IMR-90 (cell line): ENCODE measurements around the gene MTOR. TPM values are rescaled to one million over a fixed set of nuclear protein-coding genes. Genes with fewer than 3 reads are reported as not detected.

Source experiments
- ATAC-seq: fragments of 200-7000 bp; cut with Tn5 transposase; 2 replicates; pipeline ENCODE4 v1.9.1; 2020; ENCODE audit warnings: low read depth, mild to moderate bottlenecking, moderate library complexity
- BruUV-seq: library from RNA; stranded (reverse); fragments of 400-500 nt; replicated peaks from 2 replicates; lab custom pipeline; 2021; lab: Mats Ljungman, UMichigan
- CTCF ChIA-PET: fragments of 300-600 bp; formaldehyde crosslinking; extraction: SDS; loops from one replicate; lab custom pipeline; 2021; ENCODE audit warnings: antibody characterized with exemption; lab: Yijun Ruan, JAX
- POLR2A ChIA-PET: fragments of 300-600 bp; sonication (Branson Sonifier 250); formaldehyde crosslinking; loops from one replicate; lab custom pipeline; 2022; ENCODE audit warnings: antibody characterized with exemption; ENCODE audit not compliant: unreplicated experiment; lab: Charles Lee
- DNase-seq: peaks from one replicate; pipeline ENCODE4 v3.0.0; 2013
- H2AFZ ChIP-seq: replicated peaks from 2 replicates; pipeline ENCODE3; 2013; ENCODE audit warnings: low read length, mild to moderate bottlenecking; ENCODE audit not compliant: poor library complexity
- H2AK5ac ChIP-seq: 2 replicates; pipeline ENCODE4 v1.6.1; 2013; ENCODE audit warnings: low read depth, low read length, inconsistent platforms
- H2AK9ac ChIP-seq: replicated peaks from 2 replicates; pipeline ENCODE3; 2013; ENCODE audit warnings: mild to moderate bottlenecking, low read depth, low read length, moderate library complexity; ENCODE audit not compliant: poor library complexity
- H2BK120ac ChIP-seq: 2 replicates; pipeline ENCODE4 v1.6.1; 2013; ENCODE audit warnings: low read depth, low read length, inconsistent platforms
- H2BK15ac ChIP-seq: 3 replicates; pipeline ENCODE4 v1.6.1; 2013; ENCODE audit warnings: low read depth, low read length, inconsistent platforms
- H2BK20ac ChIP-seq: 2 replicates; pipeline ENCODE4 v1.6.1; 2013; ENCODE audit warnings: low read depth, mild to moderate bottlenecking, inconsistent platforms, low read length, moderate library complexity
- H2BK5ac ChIP-seq: 2 replicates; pipeline ENCODE4 v1.6.1; 2013; ENCODE audit warnings: mild to moderate bottlenecking, low read depth, low read length, inconsistent platforms; ENCODE audit not compliant: poor library complexity, severe bottlenecking
- H3K14ac ChIP-seq: replicated peaks from 2 replicates; pipeline ENCODE4 v1.6.1; 2013; ENCODE audit warnings: low read depth, low read length, inconsistent platforms
- H3K18ac ChIP-seq: 2 replicates; pipeline ENCODE4 v1.6.1; 2013; ENCODE audit warnings: low read depth, low read length, control low read depth
- H3K23ac ChIP-seq: 2 replicates; pipeline ENCODE4 v1.6.1; 2013; ENCODE audit warnings: low read depth, low read length, inconsistent platforms
- H3K27ac ChIP-seq: 2 replicates; pipeline ENCODE4 v1.5.1; 2013; ENCODE audit warnings: mild to moderate bottlenecking, control low read depth, low read length; ENCODE audit not compliant: insufficient read depth
- H3K27me3 ChIP-seq: 2 replicates; pipeline ENCODE4 v1.6.1; 2013; ENCODE audit warnings: low read length; ENCODE audit not compliant: control insufficient read depth, insufficient read depth
- H3K36me3 ChIP-seq: 2 replicates; pipeline ENCODE4 v1.6.1; 2013; ENCODE audit warnings: low read length, mixed read lengths; ENCODE audit not compliant: control insufficient read depth, insufficient read depth
- H3K4ac ChIP-seq: 2 replicates; pipeline ENCODE4 v1.6.1; 2013; ENCODE audit warnings: low read depth, low read length, inconsistent platforms
- H3K4me1 ChIP-seq: 2 replicates; pipeline ENCODE4 v1.6.1; 2013; ENCODE audit warnings: low read length, mixed read lengths; ENCODE audit not compliant: control insufficient read depth, insufficient read depth
- H3K4me2 ChIP-seq: 2 replicates; pipeline ENCODE4 v1.6.1; 2013; ENCODE audit warnings: low read depth, mild to moderate bottlenecking, control low read depth, low read length, moderate library complexity
- H3K4me3 ChIP-seq: 2 replicates; pipeline ENCODE4 v1.5.1; 2013; ENCODE audit warnings: low read depth, mild to moderate bottlenecking, control low read depth, low read length, moderate library complexity; ENCODE audit not compliant: insufficient read depth
- H3K56ac ChIP-seq: 2 replicates; pipeline ENCODE4 v1.6.1; 2013; ENCODE audit warnings: low read length, inconsistent platforms; ENCODE audit not compliant: insufficient read depth; ENCODE audit errors: extremely low read depth
- H3K79me1 ChIP-seq, 2 experiments: 2 replicates each; pipeline ENCODE4 v1.6.1; 2013; ENCODE audit warnings: low read length in 2 of 2, inconsistent platforms in 1 of 2, low read depth in 1 of 2
- H3K9ac ChIP-seq: 2 replicates; pipeline ENCODE4 v1.6.1; 2013; ENCODE audit warnings: low read depth, low read length, control low read depth
- H3K9me1 ChIP-seq: 2 replicates; pipeline ENCODE4 v1.6.1; 2013; ENCODE audit warnings: low read length, inconsistent platforms; ENCODE audit not compliant: insufficient read depth
- H3K9me3 ChIP-seq: 2 replicates; pipeline ENCODE4 v1.6.1; 2013; ENCODE audit warnings: low read length; ENCODE audit not compliant: control insufficient read depth, insufficient read depth
- H4K20me1 ChIP-seq: 2 replicates; pipeline ENCODE4 v1.6.1; 2013; ENCODE audit warnings: low read length, inconsistent platforms; ENCODE audit not compliant: insufficient read depth
- H4K5ac ChIP-seq: 2 replicates; pipeline ENCODE4 v1.6.1; 2013; ENCODE audit warnings: mild to moderate bottlenecking, low read depth, low read length, control low read depth
- H4K8ac ChIP-seq, 2 experiments: 2 replicates each; pipeline ENCODE4 v1.6.1; 2013; ENCODE audit warnings: low read depth in 2 of 2, low read length in 2 of 2, control low read depth in 1 of 2, inconsistent platforms in 1 of 2
- H4K91ac ChIP-seq: 2 replicates; pipeline ENCODE4 v1.6.1; 2013; ENCODE audit warnings: low read depth, low read length, inconsistent platforms; ENCODE audit not compliant: insufficient read depth
- BHLHE40 ChIP-seq: fragments of 150-350 bp; IDR thresholded peaks from 2 replicates; pipeline ENCODE4 v1.6.1; 2016; ENCODE audit warnings: mild to moderate bottlenecking, low read depth, low read length
- CEBPB ChIP-seq: IDR thresholded peaks from 2 replicates; pipeline ENCODE4 v1.6.1; 2012; ENCODE audit warnings: low read depth, low read length, improper control_type of control experiment
- CTCF ChIP-seq: conservative IDR thresholded peaks from 2 replicates; pipeline ENCODE4 v1.5.1; 2012; ENCODE audit warnings: mild to moderate bottlenecking, low read depth, low read length, improper control_type of control experiment
- MAFK ChIP-seq: IDR thresholded peaks from 2 replicates; pipeline ENCODE4 v1.6.1; 2012; ENCODE audit warnings: low read depth, low read length, improper control_type of control experiment
- MXI1 ChIP-seq: IDR thresholded peaks from 2 replicates; pipeline ENCODE4 v1.6.1; 2012; ENCODE audit warnings: low read depth, mild to moderate bottlenecking, low read length, moderate library complexity, borderline replicate concordance
- SMC3 ChIP-seq: fragments of 150-350 bp; IDR thresholded peaks from 2 replicates; pipeline ENCODE4 v1.6.1; 2016; ENCODE audit warnings: low read depth, mild to moderate bottlenecking, antibody characterized with exemption, low read length, moderate library complexity
- USF2 ChIP-seq: fragments of 150-350 bp; IDR thresholded peaks from 2 replicates; pipeline ENCODE4 v1.6.1; 2017; ENCODE audit warnings: mild to moderate bottlenecking, antibody characterized with exemption, low read length, low read depth
- WGBS, 2 experiments: methylation state at CpG; one replicate each; pipeline versions ENCODE4 v1.1.5 to v1.1.7; 2013; ENCODE audit warnings: missing lambda C conversion rate in 2 of 2; ENCODE audit not compliant: insufficient read length in 1 of 2; ENCODE audit errors: extremely low coverage in 2 of 2; 5-methylcytosine and 5-hydroxymethylcytosine counted together
- dilution Hi-C: fragments of 300-500 bp; cut with HindIII; formaldehyde crosslinking; loops from one replicate; pipeline ENCODE4 v1.14.3; 2018; ENCODE audit warnings: low sequenced_read_pairs; ENCODE audit not compliant: unreplicated experiment
- in situ Hi-C: fragments of 300-500 bp; cut with MboI; formaldehyde crosslinking; loops from 3 replicates; pipeline ENCODE4 v1.14.3; 2019; ENCODE audit warnings: low sequenced_read_pairs, inconsistent platforms, mixed read lengths
- intact Hi-C: fragments of 100-400 bp; cut with micrococcal nuclease; formaldehyde crosslinking; loops from 2 replicates; pipeline ENCODE4 v1.10.0; 2022
- polyA plus RNA-seq, 3 experiments: library from polyadenylated mRNA; depleted of rRNA; stranded (reverse); fragments of >200 nt; gene quantifications; 2 replicates each; pipeline ENCODE4 v1.2.3, GENCODE V29; 2012; ENCODE audit warnings: low replicate concordance in 1 of 3
- total RNA-seq: library from RNA; depleted of rRNA; stranded (reverse); fragments of >200 nt; gene quantifications from 2 replicates; pipeline ENCODE4 v1.2.3, GENCODE V29; 2012

Gene MTOR
- total and polyA plus RNA-seq, 2 of the 4 experiments (the other 2 are of a cell fraction) = 19.2 to 36.7 TPM

GRCh38 chr1:11170102-11170501 lies 92.2 kb downstream of the MTOR start:
- TF ChIP-seq BHLHE40 = no peak
- no peak for TF ChIP-seq CTCF
- no peak for TF ChIP-seq MAFK
- TF ChIP-seq SMC3 = no peak
- TF ChIP-seq MXI1 = no peak
- TF ChIP-seq CEBPB = no peak
- no peak for TF ChIP-seq USF2

More at GRCh38 chr1:11170102-11170501, 92.2 kb downstream of the MTOR start:
- Histone ChIP-seq H4K20me1 (no peaks in the 10 kb centered on the region), H3K79me1 (peaks cover 2 to 7% of the 10 kb centered on the region in 2 experiments; a peak in 3 of 4 replicates), H3K36me3 (peaks cover 8% of the 10 kb centered on the region), H3K9me3 (no peaks in the 10 kb centered on the region), H2BK120ac (no peak overlapping the region), H3K9ac (no peak overlapping the region), H3K4me1 (no peaks in the 10 kb centered on the region), H4K91ac (no peak overlapping the region), H4K8ac (no peak overlapping the region), H3K4ac (no peak overlapping the region), H3K9me1 (no peaks in the 10 kb centered on the region), H3K27ac (no peak overlapping the region), H3K4me3 (no peak overlapping the region), H3K56ac (no peak overlapping the region), H2BK15ac (no peak overlapping the region), H3K23ac (no peak overlapping the region), H2BK20ac (no peak overlapping the region), H2AK9ac (no peak overlapping the region), H3K4me2 (no peak overlapping the region), H2BK5ac (no peak overlapping the region), H3K18ac (no peak overlapping the region), H2AK5ac (no peak overlapping the region), H3K27me3 (no peaks in the 10 kb centered on the region), H4K5ac (no peak overlapping the region), H3K14ac (no peak overlapping the region), H2AFZ (no peak overlapping the region)
- ATAC-seq (no peak), DNase-seq (no peak)
- ChIA-PET POLR2A (no interaction called here), CTCF (no interaction called here)
- no TSS peak for BruUV-seq
- in situ Hi-C loops = no loop called here
- intact Hi-C loops = no loop called here
- WGBS, 2 experiments = 100% methylated on average over 1 of the region's 2 CpGs; no CpG with 5 or more reads in 1 of the 2 experiments
- dilution Hi-C loops = no loop called here
